Measurements from ENCODE around the gene HSD11B1.

DNA sequence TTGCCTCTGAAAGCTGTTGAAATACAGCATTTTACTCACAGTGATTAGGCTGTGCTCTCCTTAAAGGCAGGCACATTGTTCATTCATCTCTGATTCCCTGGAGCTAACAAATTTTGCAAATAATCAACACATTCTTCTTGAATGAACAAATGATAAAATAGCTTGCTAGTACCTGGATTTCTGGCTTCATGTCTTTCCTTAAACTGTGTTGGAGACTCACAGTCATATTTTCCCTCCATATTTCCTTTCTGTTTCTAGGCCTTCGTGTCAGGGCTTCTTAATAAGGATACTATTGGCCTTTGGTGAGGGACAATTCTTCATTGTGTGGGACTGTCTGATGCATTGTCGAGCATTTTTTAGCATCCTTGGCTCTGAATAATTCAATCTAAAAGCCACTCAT lies 9.7 kb downstream of the HSD11B1 start:
- TF ChIP-seq CTCF (IDR thresholded peaks at IDR 0.05) (no peak), POLR2A (IDR thresholded peaks at IDR 0.05) (no peak)
